ENCODE measurements around the gene KCNK4. TPM values are rescaled to one million over a fixed set of nuclear protein-coding genes. Genes with fewer than 3 reads are reported as not detected.

The KCNK4 gene
- total and polyA plus RNA-seq, 2 donors (not counting 3 experiments of a cell fraction or from before 2014, with no cell fraction given), result 0.06 to 0.44 TPM

GRCh38 chr11:64251753-64252002, 39.4 kb upstream of the KCNK4 start:
- ChIA-PET POLR2A (no interaction called here), CTCF (interaction anchor here (0.7 to 4.7 kb wide), 9 partner anchors 9 to 103 kb away, joined by 3 to 60 read pairs (median 10); partner anchors contain the start of genes CATSPERZ, FERMT3 and PRDX5)
- DNase-seq (ENCODE audit: low read depth, low spot score) (peak; percentile 21), FAIRE-seq (no peak)
- H3K9me1 ChIP-seq (replicated peaks; ENCODE audit: control insufficient read depth, extremely low read depth, insufficient read depth, low read length), result no peaks in the 10 kb centered on the region
- BruUV-seq (replicated peaks), result TSS peak; percentile 7
- H3K79me2 ChIP-seq (ENCODE audit: control insufficient read depth, insufficient read depth, low read length), result peaks cover 32% of the 10 kb centered on the region
- H3K27me3 ChIP-seq (ENCODE audit: control insufficient read depth in 2 of 2, insufficient read depth in 2 of 2, low read length in 2 of 2), result no peaks in the 10 kb centered on the region
- peak overlapping the region; percentile 86 for H3K4me2 ChIP-seq (ENCODE audit: insufficient read depth, low read length)
- H3K4me1 ChIP-seq (ENCODE audit: control insufficient read depth, extremely low read depth, insufficient read depth, low read length), result peaks cover 30% of the 10 kb centered on the region
- no peaks in the 10 kb centered on the region for H3K9me3 ChIP-seq (replicated peaks; ENCODE audit: control insufficient read depth, insufficient read depth, low read length)
- peak overlapping the region; percentile 49 for H3K27ac ChIP-seq (ENCODE audit: insufficient read depth, low read depth, low read length)
- TF ChIP-seq JUN (IDR thresholded peaks at IDR 0.05; ENCODE audit: borderline replicate concordance, insufficient read depth, insufficient read length, low read depth), result no peak
- TF ChIP-seq FOS (IDR thresholded peaks at IDR 0.05; ENCODE audit: borderline replicate concordance, insufficient read depth, low read length), result no peak
- TF ChIP-seq MAX (IDR thresholded peaks at IDR 0.05; ENCODE audit: insufficient read depth, insufficient read length), result no peak
- no peak for TF ChIP-seq POLR2A (IDR thresholded peaks at IDR 0.05; ENCODE audit: low read depth, low read length)
- H3K36me3 ChIP-seq (ENCODE audit: control insufficient read depth in 2 of 2, extremely low read depth in 1 of 2, insufficient read depth in 2 of 2, low read length in 2 of 2), result peaks cover under 1 to 15% of the 10 kb centered on the region in 2 experiments
- peak overlapping the region; percentile 80 to 93 (median 80) for H3K4me3 ChIP-seq (replicated peaks in 1 of 3; ENCODE audit: insufficient read depth in 1 of 3, low read depth in 1 of 3, low read length in 3 of 3)
- dilution Hi-C loops (cut with MboI; ENCODE audit: extremely low pct_ligation_motif_present, low sequenced_read_pairs) (no loop called here), intact Hi-C loops (cut with micrococcal nuclease) (loop anchor here (1.0 kb wide), 4 partner anchors 12 to 50 kb away; partner anchors contain the start of gene GPR137)
- no peaks in the 10 kb centered on the region for H4K20me1 ChIP-seq (replicated peaks; ENCODE audit: control insufficient read depth, extremely low read depth, insufficient read depth, low read length)
- H2AFZ ChIP-seq (ENCODE audit: low read depth, low read length), result peak overlapping the region; percentile 23
- peak overlapping the region; percentile 65 for H3K9ac ChIP-seq (replicated peaks; ENCODE audit: extremely low read depth, insufficient read depth, low read length)

- no TSS peak for BruUV-seq (replicated peaks)
- Histone ChIP-seq H3K4me2 (ENCODE audit: insufficient read depth, low read length) (peak overlapping the region; percentile 86), H3K9me3 (replicated peaks; ENCODE audit: control insufficient read depth, insufficient read depth, low read length) (no peaks in the 10 kb centered on the region), H3K27me3 (ENCODE audit: control insufficient read depth in 2 of 2, insufficient read depth in 2 of 2, low read length in 2 of 2) (no peaks in the 10 kb centered on the region), H3K9ac (replicated peaks; ENCODE audit: extremely low read depth, insufficient read depth, low read length) (peak overlapping the region; percentile 65), H2AFZ (ENCODE audit: low read depth, low read length) (peak overlapping the region; percentile 23), H3K4me3 (replicated peaks in 1 of 3; ENCODE audit: insufficient read depth in 1 of 3, low read depth in 1 of 3, low read length in 3 of 3) (peak overlapping the region; percentile 80 to 93 (median 80)), H4K20me1 (replicated peaks; ENCODE audit: control insufficient read depth, extremely low read depth, insufficient read depth, low read length) (no peaks in the 10 kb centered on the region), H3K36me3 (ENCODE audit: control insufficient read depth in 2 of 2, extremely low read depth in 1 of 2, insufficient read depth in 2 of 2, low read length in 2 of 2) (peaks cover 2 to 17% of the 10 kb centered on the region in 2 experiments), H3K4me1 (ENCODE audit: control insufficient read depth, extremely low read depth, insufficient read depth, low read length) (peaks cover 27% of the 10 kb centered on the region), H3K79me2 (ENCODE audit: control insufficient read depth, insufficient read depth, low read length) (peaks cover 32% of the 10 kb centered on the region), H3K9me1 (replicated peaks; ENCODE audit: control insufficient read depth, extremely low read depth, insufficient read depth, low read length) (no peaks in the 10 kb centered on the region), H3K27ac (ENCODE audit: insufficient read depth, low read depth, low read length) (peak overlapping the region; percentile 49)
- intact Hi-C loops (cut with micrococcal nuclease), result no loop called here
- dilution Hi-C loops (cut with MboI; ENCODE audit: extremely low pct_ligation_motif_present, low sequenced_read_pairs), result no loop called here
- TF ChIP-seq POLR2A (IDR thresholded peaks at IDR 0.05; ENCODE audit: low read depth, low read length) (peak; percentile 38), EZH2 (IDR thresholded peaks at IDR 0.05; ENCODE audit: borderline replicate concordance, low read depth, low read length, severe bottlenecking) (no peak), CTCF (IDR thresholded peaks at IDR 0.05; ENCODE audit: extremely low read depth in 1 of 2, insufficient read depth in 1 of 2, low read depth in 1 of 2, low read length in 2 of 2) (peak in 1 of 2 donors; percentile 31), FOS (IDR thresholded peaks at IDR 0.05; ENCODE audit: borderline replicate concordance, insufficient read depth, low read length) (no peak), JUN (IDR thresholded peaks at IDR 0.05; ENCODE audit: borderline replicate concordance, insufficient read depth, insufficient read length, low read depth) (no peak), GATA2 (IDR thresholded peaks at IDR 0.05; ENCODE audit: insufficient read depth, insufficient read length, low read depth, low read length) (no peak), POLR2AphosphoS5 (IDR thresholded peaks at IDR 0.05; ENCODE audit: insufficient read depth, low read depth, low read length) (peak; percentile 46), MYC (IDR thresholded peaks at IDR 0.05; ENCODE audit: low read depth, low read length) (no peak), MAX (IDR thresholded peaks at IDR 0.05; ENCODE audit: insufficient read depth, insufficient read length) (no peak)
- ChIA-PET CTCF (interaction anchor here (0.7 to 4.7 kb wide), 10 partner anchors 8 to 103 kb away, joined by 3 to 60 read pairs (median 8); partner anchors contain the start of genes CATSPERZ, FERMT3, PRDX5 and STIP1), POLR2A (no interaction called here)
- DNase-seq (ENCODE audit: low read depth, low spot score), result no peak
- no peak for FAIRE-seq
These were observed 38.9 kb upstream of the KCNK4 start for GRCh38 chr11:64252003-64252872.

Measured in endothelial cell of umbilical vein (primary cell).